Bronchial epithelial cell (primary cell): ENCODE measurements around the gene GNAS-AS1. TPM values are rescaled to one million over a fixed set of nuclear protein-coding genes. Genes with fewer than 3 reads are reported as not detected.

ENCODE experiments used
- DNase-seq: peaks from one replicate; pipeline ENCODE4 v3.0.0-alpha.2; 2010; ENCODE audit warnings: low read depth
- FAIRE-seq: peaks from 2 replicates; lab custom pipeline; 2011; peaks lifted over from hg19 to GRCh38; lab: Jason Lieb, UNC
- H3K27me3 ChIP-seq: 2 replicates; pipeline ENCODE4 v1.5.1; 2011; ENCODE audit warnings: low read length; ENCODE audit not compliant: control insufficient read depth, insufficient read depth
- H3K36me3 ChIP-seq: 2 replicates; pipeline ENCODE4 v1.5.1; 2011; ENCODE audit warnings: low read length; ENCODE audit not compliant: control insufficient read depth, insufficient read depth
- H3K4me3 ChIP-seq: 2 replicates; pipeline ENCODE4 v1.5.1; 2011; ENCODE audit warnings: mild to moderate bottlenecking, low read depth, low read length, control low read depth
- CTCF ChIP-seq: IDR thresholded peaks from 2 replicates; pipeline ENCODE4 v1.5.1; 2011; ENCODE audit warnings: mild to moderate bottlenecking, moderate library complexity, low read length, control low read depth, inconsistent platforms; ENCODE audit not compliant: insufficient read depth, severe bottlenecking
- total RNA-seq: library from RNA; depleted of rRNA; stranded (reverse); fragments of >200 nt; gene quantifications from 2 replicates; pipeline ENCODE4 v1.2.1, GENCODE V29; 2014

GNAS-AS1 gene
- total RNA-seq, 1 donor from 2014 or later, result 1.3 TPM

GRCh38 chr20:58793512-58794420, 56.9 kb downstream of the GNAS-AS1 start:
- Histone ChIP-seq H3K4me3 (no peak overlapping the region), H3K27me3 (no peaks in the 10 kb centered on the region), H3K36me3 (no peaks in the 10 kb centered on the region)
- DNase-seq (no peak), FAIRE-seq (no peak)
- TF ChIP-seq CTCF, result no peak

GRCh38 chr20:58792426-58792825, 58.3 kb downstream of the GNAS-AS1 start:
- TF ChIP-seq CTCF, result no peak
- Histone ChIP-seq H3K4me3 (no peak overlapping the region), H3K27me3 (no peaks in the 10 kb centered on the region), H3K36me3 (no peaks in the 10 kb centered on the region)
- FAIRE-seq (no peak), DNase-seq (no peak)

- no peak for DNase-seq
- H3K36me3 ChIP-seq, result no peaks in the 10 kb centered on the region
- H3K4me3 ChIP-seq, result no peak overlapping the region
- TF ChIP-seq CTCF, result no peak
- no peak for FAIRE-seq
- H3K27me3 ChIP-seq, result no peaks in the 10 kb centered on the region
Measured at GRCh38 chr20:58791286-58791685, 59.4 kb downstream of the GNAS-AS1 start.

GRCh38 chr20:58790454-58790853, 60.2 kb downstream of the GNAS-AS1 start:
- FAIRE-seq, result no peak
- Histone ChIP-seq H3K36me3 (no peaks in the 10 kb centered on the region), H3K4me3 (no peak overlapping the region), H3K27me3 (no peaks in the 10 kb centered on the region)
- DNase-seq, result no peak
- TF ChIP-seq CTCF, result no peak

- Histone ChIP-seq H3K27me3 (no peaks in the 10 kb centered on the region), H3K36me3 (no peaks in the 10 kb centered on the region), H3K4me3 (no peak overlapping the region)
- no peak for TF ChIP-seq CTCF
- DNase-seq (no peak), FAIRE-seq (no peak)
Measured at GRCh38 chr20:58788896-58789544, 61.7 kb downstream of the GNAS-AS1 start.
